Measurements from ENCODE around the gene MDFI. TPM values are rescaled to one million over a fixed set of nuclear protein-coding genes. Genes with fewer than 3 reads are reported as not detected.

Gene MDFI
- total RNA-seq, 1 donor from 2014 or later, result 94.5 TPM

DNA sequence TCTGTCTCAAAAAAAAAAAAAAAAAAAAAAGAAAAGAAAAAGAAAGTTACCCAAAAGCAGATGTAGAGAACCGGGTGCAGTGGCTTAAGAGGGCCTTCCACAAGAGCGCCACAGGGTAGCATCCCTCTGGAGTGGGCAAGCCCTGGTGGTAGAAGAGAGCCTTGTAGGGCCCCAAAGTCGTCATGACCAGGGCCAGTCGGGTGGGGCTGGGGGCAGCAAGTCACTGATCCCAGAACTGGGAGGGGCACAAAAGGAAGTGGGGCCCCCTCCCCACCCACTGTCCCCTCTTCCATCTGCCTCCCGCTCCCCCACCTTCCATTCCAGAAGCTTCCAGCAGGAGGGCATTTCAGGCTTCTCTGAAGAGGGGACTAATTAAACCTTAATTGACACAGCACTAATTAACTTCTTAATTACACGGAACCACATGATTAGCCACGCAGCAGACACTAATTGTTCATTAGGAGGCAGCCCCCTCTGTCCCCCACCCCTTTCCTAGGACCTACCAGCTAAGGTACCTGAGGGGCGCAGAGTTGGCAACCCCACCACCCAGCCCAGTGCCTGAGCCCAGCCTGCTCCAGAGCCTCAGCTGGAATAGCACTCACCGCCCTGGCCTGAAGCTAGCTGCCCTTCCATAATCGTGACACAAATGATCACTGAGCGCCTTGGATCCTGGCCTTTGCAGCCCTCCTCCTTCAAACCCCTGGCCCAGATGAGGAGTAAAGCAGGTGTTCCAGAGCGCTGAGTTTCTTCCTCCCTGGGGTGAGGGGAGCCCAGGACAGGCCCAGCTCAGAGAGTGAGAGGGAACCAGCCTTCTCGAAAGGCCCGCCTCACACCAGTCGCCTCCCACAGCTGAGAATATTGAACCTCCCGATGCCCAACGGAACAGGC lies 34.8 kb downstream of the MDFI start:
- peaks cover 27% of the 10 kb centered on the region for H3K27me3 Mint-ChIP-seq
- TF ChIP-seq, protein P1, sequence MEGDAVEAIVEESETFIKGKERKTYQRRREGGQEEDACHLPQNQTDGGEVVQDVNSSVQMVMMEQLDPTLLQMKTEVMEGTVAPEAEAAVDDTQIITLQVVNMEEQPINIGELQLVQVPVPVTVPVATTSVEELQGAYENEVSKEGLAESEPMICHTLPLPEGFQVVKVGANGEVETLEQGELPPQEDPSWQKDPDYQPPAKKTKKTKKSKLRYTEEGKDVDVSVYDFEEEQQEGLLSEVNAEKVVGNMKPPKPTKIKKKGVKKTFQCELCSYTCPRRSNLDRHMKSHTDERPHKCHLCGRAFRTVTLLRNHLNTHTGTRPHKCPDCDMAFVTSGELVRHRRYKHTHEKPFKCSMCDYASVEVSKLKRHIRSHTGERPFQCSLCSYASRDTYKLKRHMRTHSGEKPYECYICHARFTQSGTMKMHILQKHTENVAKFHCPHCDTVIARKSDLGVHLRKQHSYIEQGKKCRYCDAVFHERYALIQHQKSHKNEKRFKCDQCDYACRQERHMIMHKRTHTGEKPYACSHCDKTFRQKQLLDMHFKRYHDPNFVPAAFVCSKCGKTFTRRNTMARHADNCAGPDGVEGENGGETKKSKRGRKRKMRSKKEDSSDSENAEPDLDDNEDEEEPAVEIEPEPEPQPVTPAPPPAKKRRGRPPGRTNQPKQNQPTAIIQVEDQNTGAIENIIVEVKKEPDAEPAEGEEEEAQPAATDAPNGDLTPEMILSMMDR (conservative IDR thresholded peaks at IDR 0.05), result no peak
- H3K36me3 Mint-ChIP-seq, result no peaks in the 10 kb centered on the region
- peaks cover 41% of the 10 kb centered on the region for H3K4me1 Mint-ChIP-seq (ENCODE audit: unreplicated experiment)
- no peak overlapping the region for H3K27ac Mint-ChIP-seq
- no peaks in the 10 kb centered on the region for H3K9me3 Mint-ChIP-seq
- DNase-seq (ENCODE audit: extremely low spot score, unreplicated experiment), result no peak
- H3K4me3 Mint-ChIP-seq, result no peak overlapping the region

DNA sequence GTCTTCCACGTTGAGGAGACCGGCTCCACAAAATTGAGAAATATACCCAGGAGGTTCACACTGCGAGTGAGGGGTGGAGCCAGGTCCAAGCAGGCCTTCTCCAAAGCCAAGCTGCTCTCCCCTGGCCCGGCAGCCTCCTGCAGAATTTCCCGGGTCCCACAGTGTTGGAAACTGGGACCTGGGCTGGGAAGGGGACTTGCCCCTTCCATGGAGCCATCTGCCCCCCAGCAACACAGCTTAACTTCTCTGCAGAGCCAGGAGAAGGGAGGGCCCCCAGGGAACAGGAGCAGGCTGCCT lies 35.4 kb downstream of the MDFI start:
- Mint-ChIP-seq H3K27ac (no peak overlapping the region), H3K4me3 (no peak overlapping the region), H3K36me3 (no peaks in the 10 kb centered on the region), H3K27me3 (peaks cover 25% of the 10 kb centered on the region), H3K4me1 (ENCODE audit: unreplicated experiment) (peaks cover 41% of the 10 kb centered on the region), H3K9me3 (no peaks in the 10 kb centered on the region)
- TF ChIP-seq, protein P1 (conservative IDR thresholded peaks at IDR 0.05), result no peak
- DNase-seq (ENCODE audit: extremely low spot score, unreplicated experiment), result no peak

DNA sequence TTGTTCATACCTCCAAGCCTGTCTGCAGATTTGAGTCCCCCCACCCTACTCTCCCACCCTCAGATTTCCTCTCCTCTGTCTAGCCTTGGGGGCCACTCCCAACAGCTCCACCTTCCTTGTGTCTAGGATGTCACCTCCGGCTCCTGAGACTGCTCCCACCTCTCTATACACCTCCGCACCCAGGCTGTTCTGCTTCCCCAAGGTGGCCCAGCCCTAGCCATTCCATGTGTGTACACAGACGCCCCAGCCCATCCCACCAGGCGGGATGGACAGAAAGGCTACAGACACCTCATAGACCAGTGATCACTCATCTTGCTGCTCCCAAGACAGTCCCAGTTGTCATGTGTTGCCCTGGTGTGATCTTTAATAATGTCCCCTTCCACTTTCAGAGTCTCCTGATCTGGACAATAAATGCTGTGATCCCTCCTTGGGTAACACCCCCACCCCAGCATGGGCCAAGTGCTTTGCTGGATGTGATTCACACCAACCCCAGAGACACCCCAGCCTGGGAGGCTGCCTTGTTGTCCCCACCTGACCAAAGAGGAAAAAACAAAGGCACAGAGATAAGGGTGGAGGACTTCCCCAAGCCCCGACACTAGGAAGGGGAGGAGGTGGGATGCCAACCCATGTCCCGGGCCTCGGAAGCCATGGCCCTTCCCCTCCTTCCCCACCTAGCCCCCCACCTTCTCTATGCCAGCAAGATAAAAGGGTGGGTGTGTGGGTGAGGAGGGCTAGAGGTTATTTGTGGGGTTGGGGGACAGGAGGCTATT lies 36.1 kb downstream of the MDFI start:
- Mint-ChIP-seq H3K36me3 (no peaks in the 10 kb centered on the region), H3K4me1 (ENCODE audit: unreplicated experiment) (peaks cover 41% of the 10 kb centered on the region), H3K9me3 (no peaks in the 10 kb centered on the region), H3K27me3 (peaks cover 25% of the 10 kb centered on the region), H3K4me3 (no peak overlapping the region), H3K27ac (peak overlapping the region; percentile 9)
- no peak for DNase-seq (ENCODE audit: extremely low spot score, unreplicated experiment)
- TF ChIP-seq, protein P1 (conservative IDR thresholded peaks at IDR 0.05), result no peak

DNA sequence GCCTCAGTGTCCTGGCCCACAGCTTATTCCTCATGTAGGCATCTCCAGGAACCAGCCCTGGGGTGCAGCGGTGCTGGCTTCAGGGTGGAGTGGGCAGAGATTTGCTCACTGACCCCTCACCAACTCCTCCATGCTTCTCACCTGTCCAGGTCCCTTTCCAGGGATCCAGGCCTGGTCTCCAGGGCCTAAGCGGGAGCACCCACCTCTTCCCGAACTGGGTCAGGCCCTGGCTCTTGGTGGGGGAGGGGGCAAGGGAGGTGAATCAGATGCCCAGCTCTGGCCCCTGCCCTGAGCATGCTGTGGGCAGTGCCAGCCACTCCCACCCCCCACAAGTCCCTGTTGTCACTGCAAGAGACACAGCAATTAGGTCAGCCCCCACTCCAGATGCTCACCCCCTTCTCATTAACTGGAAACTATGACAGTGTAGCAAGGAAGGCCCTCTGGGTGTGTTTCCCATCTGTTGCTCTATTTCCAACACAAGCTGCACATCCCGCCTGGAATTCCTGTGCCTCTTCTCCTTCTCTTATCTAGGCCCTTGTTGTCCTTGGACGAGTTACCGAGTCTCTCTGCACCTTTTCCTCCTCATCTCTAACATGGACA lies 37.0 kb downstream of the MDFI start:
- Mint-ChIP-seq H3K4me3 (no peak overlapping the region), H3K36me3 (no peaks in the 10 kb centered on the region), H3K4me1 (ENCODE audit: unreplicated experiment) (peaks cover 46% of the 10 kb centered on the region), H3K9me3 (no peaks in the 10 kb centered on the region), H3K27ac (no peak overlapping the region), H3K27me3 (peaks cover 25% of the 10 kb centered on the region)
- no peak for DNase-seq (ENCODE audit: extremely low spot score, unreplicated experiment)
- TF ChIP-seq, protein P1 (conservative IDR thresholded peaks at IDR 0.05), result no peak

DNA sequence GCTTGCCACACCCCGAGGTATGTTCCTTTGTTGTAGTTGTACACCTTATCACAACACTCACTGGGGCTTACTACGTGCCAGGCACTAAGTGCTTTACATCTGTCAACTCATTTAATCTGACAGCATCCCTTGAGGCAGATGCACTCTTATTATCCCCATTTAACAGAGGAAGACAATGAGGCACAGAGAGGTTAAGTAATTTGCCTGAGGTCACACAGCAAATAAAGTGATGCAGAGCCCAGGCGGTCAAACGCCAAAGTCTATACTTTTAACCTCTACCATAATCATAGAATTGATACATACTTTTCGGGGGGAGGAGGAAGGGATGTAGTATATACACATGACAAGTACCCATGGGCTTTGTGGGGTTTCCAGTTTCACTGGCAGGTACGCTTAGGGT lies 37.7 kb downstream of the MDFI start:
- Mint-ChIP-seq H3K4me1 (ENCODE audit: unreplicated experiment) (peaks cover 53% of the 10 kb centered on the region), H3K36me3 (no peaks in the 10 kb centered on the region), H3K27me3 (peaks cover 19% of the 10 kb centered on the region), H3K4me3 (no peak overlapping the region), H3K27ac (no peak overlapping the region), H3K9me3 (no peaks in the 10 kb centered on the region)
- DNase-seq (ENCODE audit: extremely low spot score, unreplicated experiment), result no peak
- TF ChIP-seq, protein P1 (conservative IDR thresholded peaks at IDR 0.05), result no peak
